ENCODE results near the gene CACNA1S.

- no peak for TF ChIP-seq EZH2phosphoT487 (IDR thresholded peaks at IDR 0.05; ENCODE audit: low read length)
- TF ChIP-seq CTCF (IDR thresholded peaks at IDR 0.05; ENCODE audit: low read length): no peak
- no peak for TF ChIP-seq EZH2 (optimal IDR thresholded peaks at IDR 0.05; ENCODE audit: low read depth, low read length)
These were observed 72.8 kb downstream of the CACNA1S start for GRCh38 chr1:201039418-201039817.

All from MM.1S (cell line).